Fibroblast of peridontal ligament (primary cell): ENCODE measurements around the gene ELAVL4.

ENCODE experiments used
- DNase-seq: peaks from one replicate; pipeline ENCODE4 v3.0.0-alpha.2; 2010; ENCODE audit errors: extremely low read depth

Gene ELAVL4

DNA sequence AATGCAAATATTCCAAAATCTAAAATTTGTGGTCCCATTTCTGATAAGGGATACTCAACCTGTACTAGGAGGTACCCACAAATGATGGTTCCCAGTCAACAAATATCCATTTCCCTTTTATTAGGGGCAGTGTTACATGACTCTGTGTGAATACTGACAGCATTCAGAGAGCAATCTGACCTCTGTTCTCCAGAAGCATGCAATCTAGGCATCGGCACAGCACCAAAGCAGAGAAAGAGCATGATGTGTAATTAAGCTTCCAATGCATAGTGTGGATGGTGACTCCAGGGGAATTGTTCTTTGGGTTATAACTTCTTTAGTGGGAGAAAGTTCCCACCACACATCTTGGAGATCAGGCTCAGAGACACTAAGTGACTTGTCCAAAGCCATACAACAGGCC, 71.6 kb downstream of the ELAVL4 start:
- no peak for DNase-seq

DNA sequence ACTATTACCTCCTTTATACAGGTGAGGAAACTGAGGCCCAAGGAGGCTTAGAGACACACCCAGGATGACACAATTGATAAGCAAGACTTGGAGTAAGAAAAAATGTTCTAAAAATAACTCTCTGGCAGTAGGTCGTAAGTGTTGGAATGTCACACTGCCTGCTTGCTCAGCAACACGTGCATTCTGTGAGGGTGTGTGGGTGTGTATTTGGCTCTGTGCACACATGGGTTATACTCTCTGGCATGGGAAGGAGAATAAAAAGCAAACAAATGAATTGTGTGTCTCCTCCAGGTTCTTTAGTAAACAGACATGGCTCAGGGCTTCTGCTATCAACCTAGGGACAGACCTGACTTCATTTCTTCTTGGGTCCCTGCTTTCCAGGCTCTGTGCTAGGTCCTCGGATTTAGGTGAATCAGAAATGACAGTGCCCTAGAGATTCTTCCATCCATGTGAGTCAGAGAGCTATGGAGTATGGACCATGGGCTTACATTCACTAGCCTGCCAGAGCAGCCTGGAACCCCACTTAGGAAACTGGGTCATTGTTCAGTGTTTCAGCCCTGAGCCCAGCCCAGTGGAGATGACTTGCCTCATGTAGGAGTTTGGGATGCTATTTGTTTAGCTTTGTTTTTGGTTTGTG, 72.4 kb downstream of the ELAVL4 start:
- DNase-seq: no peak

DNA sequence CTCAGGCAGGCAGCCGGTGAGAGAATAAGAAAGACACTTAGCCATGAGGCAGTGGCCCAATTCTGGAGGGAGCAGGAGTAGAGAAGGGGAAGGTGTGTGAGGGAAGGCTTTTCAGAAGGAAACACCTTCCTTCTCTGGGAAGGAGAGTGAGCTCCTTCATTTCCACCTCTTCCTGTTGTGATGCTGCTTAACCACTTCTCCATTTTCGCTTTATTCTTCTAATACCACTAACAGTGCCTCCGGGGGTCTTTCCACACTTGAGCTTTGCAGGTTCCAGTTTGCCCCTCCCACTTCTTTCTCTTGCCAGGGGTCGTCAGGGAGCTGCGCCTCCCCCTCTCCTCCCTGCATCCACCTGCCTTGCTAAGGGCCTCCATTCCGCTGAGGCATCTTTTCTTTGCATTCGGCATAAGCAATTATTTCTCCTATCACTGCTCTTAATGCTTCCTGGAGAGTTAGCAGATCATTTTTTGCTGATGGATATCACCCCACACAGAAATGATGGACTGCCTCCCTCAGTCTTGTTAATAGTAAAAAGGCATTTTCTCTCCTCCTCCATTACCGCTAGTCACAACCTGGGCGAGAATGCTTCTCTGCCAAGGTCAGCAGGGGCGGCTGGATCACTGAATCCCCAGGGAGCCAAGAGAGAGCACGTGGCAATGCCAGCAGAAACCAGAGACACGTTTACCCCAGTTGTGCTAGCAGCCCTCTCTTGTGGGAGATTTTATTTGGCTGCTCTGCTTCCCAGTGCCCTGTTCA, 74.8 kb downstream of the ELAVL4 start:
- DNase-seq: no peak

DNA sequence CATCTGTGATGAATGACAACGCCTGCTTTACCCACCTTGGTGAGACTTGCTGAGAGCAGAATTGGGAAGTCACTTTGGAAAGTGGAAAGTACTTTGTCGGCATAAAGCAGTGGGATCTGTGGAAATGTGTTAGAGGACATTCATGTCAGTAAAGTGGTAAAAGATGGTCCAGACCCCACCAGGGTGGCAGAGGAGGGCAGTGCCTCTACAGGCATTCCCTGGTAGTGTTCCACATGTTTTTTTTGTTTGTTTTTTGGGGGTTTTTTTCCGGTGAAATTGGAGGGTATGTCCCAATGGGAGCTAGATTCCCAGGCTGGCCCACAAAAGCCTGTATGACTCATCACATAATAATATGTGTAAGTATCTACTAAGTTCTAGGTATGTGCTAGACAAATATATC, 80.6 kb downstream of the ELAVL4 start:
- no peak for DNase-seq

DNA sequence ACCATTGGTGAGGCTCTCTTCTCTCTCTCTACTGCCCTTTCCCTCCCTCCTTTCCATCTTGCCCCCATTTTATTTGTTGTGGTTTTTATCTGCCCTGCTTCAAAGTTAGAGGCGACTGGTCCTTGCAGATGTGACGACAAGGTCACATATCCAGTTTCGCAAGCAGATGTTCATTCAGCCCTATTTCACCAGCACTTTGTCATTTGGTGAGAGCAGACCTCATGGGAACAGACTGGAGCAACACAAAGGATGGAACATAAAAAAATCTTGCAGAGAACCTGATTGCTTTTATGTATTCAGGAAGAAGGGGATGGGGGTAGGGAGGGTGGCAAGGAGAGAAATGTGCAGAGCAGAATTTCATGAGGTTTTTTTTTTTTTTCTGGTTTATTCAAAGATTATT, 84.3 kb downstream of the ELAVL4 start:
- DNase-seq: no peak

- no peak for DNase-seq
Measured at GRCh38 chr1:50195205-50195604, 86.5 kb downstream of the ELAVL4 start.

- no peak for DNase-seq
Measured at GRCh38 chr1:50196081-50196480, 87.4 kb downstream of the ELAVL4 start.

GRCh38 chr1:50197216-50197615, 88.5 kb downstream of the ELAVL4 start:
- no peak for DNase-seq

GRCh38 chr1:50208315-50208714, 99.6 kb downstream of the ELAVL4 start:
- DNase-seq: no peak

DNA sequence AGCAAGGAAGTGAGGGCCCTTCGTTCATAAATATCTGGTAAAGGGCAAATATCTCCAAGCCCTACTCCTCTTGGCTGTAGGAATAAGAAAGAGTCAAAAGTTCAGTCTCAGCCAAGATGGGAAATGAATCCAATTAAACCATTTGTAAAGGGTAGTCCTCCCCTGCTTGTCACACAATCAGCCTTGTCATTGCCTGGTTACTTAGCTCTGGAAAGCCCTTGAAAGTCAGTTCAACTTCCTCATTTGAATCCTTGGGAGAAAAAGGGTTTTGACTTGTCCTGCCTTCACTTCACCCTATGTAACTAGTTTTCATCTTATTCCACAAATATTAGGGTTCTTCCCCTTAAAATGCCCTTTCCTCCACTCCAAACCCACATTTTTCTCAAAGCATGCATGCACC, 100.0 kb downstream of the ELAVL4 start:
- no peak for DNase-seq

DNA sequence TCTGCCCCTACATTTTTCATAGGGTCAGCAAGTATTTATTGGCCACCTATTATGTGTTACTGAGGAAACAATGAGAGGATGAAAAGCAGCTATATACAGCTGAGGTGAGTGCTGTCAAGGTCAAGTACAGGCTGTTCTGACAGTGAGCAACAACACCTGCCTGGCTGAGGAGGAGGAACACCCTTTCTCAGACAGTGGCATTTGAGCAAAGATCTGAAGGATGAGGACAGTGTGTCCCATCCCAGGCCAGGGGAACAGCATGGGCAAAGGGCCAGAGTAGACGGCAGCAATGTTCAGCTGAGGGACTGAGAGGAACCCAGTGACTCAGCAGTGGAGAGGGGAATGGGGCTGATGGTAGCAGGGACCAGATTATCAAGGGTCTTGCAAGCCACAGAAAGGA, 101.0 kb downstream of the ELAVL4 start:
- DNase-seq: no peak

DNA sequence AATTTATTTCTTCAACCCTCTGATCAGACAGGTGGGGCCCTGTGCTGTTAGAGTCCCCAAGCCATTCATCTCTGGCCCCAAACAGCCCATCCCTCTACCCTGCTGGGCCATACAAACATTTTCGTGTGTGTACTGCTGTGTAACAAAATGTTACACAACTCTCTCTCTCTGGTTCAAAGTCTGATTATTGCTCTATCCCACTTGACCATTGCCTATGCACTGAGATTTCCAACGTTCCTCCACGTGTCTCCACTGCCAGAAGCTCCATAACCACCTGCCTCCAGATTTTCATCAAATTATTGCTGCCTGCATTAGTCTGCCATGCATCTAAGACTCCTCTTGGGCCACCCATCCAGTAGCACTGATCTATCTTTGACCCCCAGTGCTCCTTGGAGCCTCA, 104.8 kb downstream of the ELAVL4 start:
- no peak for DNase-seq

GRCh38 chr1:50214717-50215116, 106.0 kb downstream of the ELAVL4 start:
- DNase-seq: no peak

DNA sequence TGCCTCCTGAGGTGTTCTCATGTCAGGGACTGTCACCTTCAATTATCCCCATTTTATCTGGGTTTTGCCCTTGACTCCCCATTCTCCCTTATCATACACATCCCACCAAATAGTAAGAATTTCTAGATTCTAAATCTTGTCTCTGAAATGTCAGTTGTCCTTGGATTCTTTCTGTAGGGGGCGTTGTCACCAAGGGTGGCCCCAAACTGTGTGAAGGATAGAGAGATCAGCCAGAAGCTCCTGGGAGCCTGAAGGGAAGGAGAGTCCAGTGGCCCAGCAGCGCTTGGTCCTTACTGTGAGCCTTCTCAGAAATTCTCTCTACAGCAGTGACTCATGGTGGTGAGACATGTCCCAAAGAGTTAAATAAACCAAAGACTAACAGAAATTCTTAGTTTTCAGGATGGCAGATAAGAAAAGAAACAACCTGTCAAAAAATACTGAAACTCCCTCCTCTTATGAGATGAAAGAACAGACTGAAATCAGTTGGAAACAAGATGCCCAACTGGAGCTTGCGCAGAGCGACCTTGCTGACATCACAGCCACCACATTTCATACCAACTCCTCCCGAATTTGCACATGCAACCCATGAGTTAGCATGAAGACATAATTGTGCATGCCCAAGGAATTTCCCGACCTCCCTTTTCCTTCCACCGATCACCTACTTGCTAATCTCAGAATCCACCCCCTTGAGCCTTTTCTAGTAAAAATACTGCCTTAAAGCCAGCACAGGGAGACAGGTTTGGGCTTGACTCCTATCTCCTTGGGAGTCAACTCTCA, 109.8 kb downstream of the ELAVL4 start:
- DNase-seq: no peak

DNA sequence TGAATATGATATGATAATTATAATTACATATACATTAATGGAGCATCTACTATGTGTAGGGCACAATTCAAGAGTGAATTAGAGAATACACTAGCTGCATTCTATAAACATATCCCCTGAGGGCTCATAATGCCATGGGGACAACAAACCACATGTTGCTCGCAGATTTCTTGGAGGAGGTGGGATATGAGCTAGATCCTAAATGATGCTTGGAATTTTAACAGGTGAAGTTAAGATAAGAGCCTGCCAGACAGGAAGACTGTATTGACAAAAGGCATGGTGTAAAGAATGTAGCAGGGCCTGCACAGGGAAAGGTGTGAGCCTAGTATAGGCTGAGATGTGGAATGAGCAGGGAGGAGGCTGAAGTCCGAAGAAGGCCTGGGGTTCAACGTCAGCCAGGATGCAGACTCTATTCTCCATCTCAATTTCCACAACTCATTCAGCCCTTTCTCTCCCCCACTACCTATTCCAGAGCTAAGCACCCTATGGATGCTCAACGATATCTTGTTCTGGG, 120.2 kb downstream of the ELAVL4 start:
- DNase-seq: no peak

DNA sequence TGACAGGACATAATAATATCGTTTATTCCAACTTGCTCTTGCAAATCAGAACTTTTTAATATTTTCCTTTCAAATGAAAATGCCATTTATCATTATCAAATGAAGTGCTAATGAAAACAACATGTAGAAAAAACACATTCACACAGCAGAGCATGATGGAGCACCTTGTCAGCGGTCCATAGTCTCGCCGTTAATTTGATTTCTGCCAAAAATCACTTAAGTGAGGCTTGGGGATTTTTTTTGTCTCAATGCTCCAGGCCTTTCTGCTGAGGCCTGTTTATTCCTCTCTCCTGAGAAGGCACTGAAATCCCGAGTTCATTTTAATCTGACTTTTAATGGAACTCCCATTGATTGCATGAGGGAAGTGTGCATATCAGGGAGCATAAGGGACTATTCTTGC, 122.5 kb downstream of the ELAVL4 start:
- no peak for DNase-seq

GRCh38 chr1:50232336-50232735, 123.6 kb downstream of the ELAVL4 start:
- DNase-seq: no peak

DNA sequence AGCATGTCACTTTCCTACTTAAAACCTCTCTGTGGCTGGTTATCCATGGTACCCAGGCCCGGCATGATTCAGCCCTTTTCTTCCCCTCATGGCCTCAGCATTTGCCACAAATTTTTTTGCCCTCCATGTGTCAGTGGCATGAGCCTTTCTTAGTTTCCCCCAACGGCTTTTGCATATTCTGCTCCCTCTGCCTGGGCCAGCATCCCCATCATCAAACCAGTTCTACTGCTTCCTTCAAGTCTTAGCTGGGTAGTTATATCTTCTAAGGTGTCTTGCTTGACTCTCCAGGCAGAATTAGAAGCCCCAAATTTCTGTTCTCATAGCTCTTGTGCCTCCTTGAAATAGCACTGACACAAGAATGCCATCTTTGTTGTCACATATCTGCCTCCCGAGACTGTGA, 127.9 kb downstream of the ELAVL4 start:
- DNase-seq: no peak

- DNase-seq: no peak
Measured at GRCh38 chr1:50237056-50237455, 128.3 kb downstream of the ELAVL4 start.

GRCh38 chr1:50243939-50244338, 135.2 kb downstream of the ELAVL4 start:
- DNase-seq: no peak

DNA sequence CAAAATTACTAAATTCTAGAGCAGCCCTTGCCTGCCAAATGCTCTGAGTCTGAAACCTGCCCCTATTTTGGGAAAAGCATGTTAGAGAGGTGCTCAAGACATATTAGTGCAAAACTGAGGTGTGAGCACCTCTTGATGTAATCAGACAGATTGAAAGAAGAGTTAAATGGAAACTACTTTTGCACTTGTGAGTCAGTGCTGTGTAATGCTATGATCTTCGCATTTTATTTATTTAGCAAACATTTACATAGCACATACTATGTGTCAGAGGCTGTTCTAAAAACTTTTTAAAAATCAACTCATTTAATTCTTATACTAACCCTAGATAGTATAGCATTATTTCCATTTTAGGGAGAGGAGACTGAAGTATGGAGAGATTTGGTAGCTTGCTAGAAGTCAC, 138.1 kb downstream of the ELAVL4 start:
- no peak for DNase-seq

GRCh38 chr1:50251702-50252101, 143.0 kb downstream of the ELAVL4 start:
- no peak for DNase-seq

DNA sequence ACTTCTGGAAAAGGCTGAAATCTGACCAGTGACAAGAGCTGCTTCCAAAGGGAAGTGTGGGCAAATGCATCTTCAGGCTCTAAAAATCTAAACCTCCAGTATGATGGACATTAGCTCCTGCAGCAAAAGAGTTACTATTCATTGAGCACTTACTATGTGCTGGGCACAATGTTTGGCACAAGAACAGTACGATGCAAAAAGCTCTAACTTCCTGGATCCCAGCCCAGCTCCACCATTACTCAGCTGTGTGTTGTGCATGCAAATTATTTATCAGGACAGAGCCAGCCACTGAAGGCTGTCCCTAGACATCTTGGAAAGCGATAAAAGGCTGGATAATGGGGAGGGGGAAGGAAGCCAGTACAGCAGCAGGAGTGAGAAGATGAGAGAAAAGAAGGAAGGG, 143.5 kb downstream of the ELAVL4 start:
- DNase-seq: no peak
